Psoas muscle (tissue), 8 donors: ENCODE results near the gene ARAP3. TPM values are rescaled to one million over a fixed set of nuclear protein-coding genes. Genes with fewer than 3 reads are reported as not detected.

Source experiments
- ATAC-seq, 4 donors: fragments of 200-7000 bp; cut with Tn5 transposase; one replicate each; pipeline ENCODE4 v1.9.1; 2020; ENCODE audit warnings: moderate library complexity in 3 of 4, mild to moderate bottlenecking in 2 of 4
- DNase-seq, 2 donors: peaks; one replicate each; pipeline ENCODE4 v3.0.0-alpha.2; 2020
- H3K27ac ChIP-seq: fragments of 200-600 bp; one replicate; pipeline ENCODE4 v1.8.0; 2022
- H3K27me3 ChIP-seq, 3 donors: fragments of 200-600 bp in 1 of 3; one replicate each; pipeline versions ENCODE4 v1.6.1 to v1.8.0; 2013 to 2022; ENCODE audit warnings: low read length in 2 of 3, mild to moderate bottlenecking in 2 of 3, moderate library complexity in 1 of 3; ENCODE audit not compliant: insufficient read depth in 3 of 3
- H3K36me3 ChIP-seq, 2 donors: fragments of 200-600 bp in 1 of 2; one replicate each; pipeline versions ENCODE4 v1.6.1 to v1.8.0; 2013 to 2022; ENCODE audit warnings: low read depth in 1 of 2, mild to moderate bottlenecking in 1 of 2, moderate library complexity in 1 of 2; ENCODE audit not compliant: insufficient read depth in 1 of 2
- H3K4me1 ChIP-seq: fragments of 200-600 bp; one replicate; pipeline ENCODE4 v1.8.0; 2022
- H3K4me3 ChIP-seq: fragments of 200-600 bp; one replicate; pipeline ENCODE4 v1.8.0; 2022; ENCODE audit warnings: mild to moderate bottlenecking
- H3K9me3 ChIP-seq: fragments of 200-600 bp; one replicate; pipeline ENCODE4 v1.8.0; 2022
- WGBS, 3 donors: extraction: QIAGEN DNeasy Blood & Tissue Kit; methylation state at CpG; one replicate each; pipeline versions ENCODE4 v1.1.6 to v1.1.7; 2013; 5-methylcytosine and 5-hydroxymethylcytosine counted together
- intact Hi-C, 2 donors: fragments of 100-400 bp; cut with DNase I; formaldehyde crosslinking; loops; one replicate each; pipeline versions ENCODE4 v1.11.0 to v1.14.2; 2022
- polyA plus RNA-seq, 3 donors: library from polyadenylated mRNA; stranded (reverse); fragments of 200-250 nt; gene quantifications; one replicate each; pipeline ENCODE4 v1.2.3, GENCODE V29; 2013
- total RNA-seq, 4 donors: library from RNA; stranded (reverse); fragmentation: NEBNext Ultra II Directional in 2 of 4; extraction: Animal tissue kit (Norgen Biotek cat#: 25700) in 2 of 4; gene quantifications; one replicate each; pipeline versions ENCODE4 v1.2.1 to v1.2.4, GENCODE V29; 2021 to 2023
- TF ChIP-seq, protein P1 (sequence below): fragments of 200-600 bp; IDR thresholded peaks from one replicate; pipeline ENCODE4 v1.8.0; 2022; ENCODE audit warnings: antibody characterized with exemption
- donor health status: healthy with polysubstance abuse.
- donor health status: DM: no; HTN: no; CAD: no; lungs with moderate emphysema.
- donor health status: Bipolar disorder and iron deficiency.
- donor health status: healthy.
- donor health status: DM: yes; HTN: yes; CAD: no.
- donor health status: DM: no; HTN: no; CAD: no.
- donor health status: DM: no; HTN: no; CAD: no.
- donor health status: DM: yes; HTN: yes; CAD: no.

The ARAP3 gene
- total and polyA plus RNA-seq, 7 donors: 2.4 to 10.0 (median 5.2) TPM

DNA sequence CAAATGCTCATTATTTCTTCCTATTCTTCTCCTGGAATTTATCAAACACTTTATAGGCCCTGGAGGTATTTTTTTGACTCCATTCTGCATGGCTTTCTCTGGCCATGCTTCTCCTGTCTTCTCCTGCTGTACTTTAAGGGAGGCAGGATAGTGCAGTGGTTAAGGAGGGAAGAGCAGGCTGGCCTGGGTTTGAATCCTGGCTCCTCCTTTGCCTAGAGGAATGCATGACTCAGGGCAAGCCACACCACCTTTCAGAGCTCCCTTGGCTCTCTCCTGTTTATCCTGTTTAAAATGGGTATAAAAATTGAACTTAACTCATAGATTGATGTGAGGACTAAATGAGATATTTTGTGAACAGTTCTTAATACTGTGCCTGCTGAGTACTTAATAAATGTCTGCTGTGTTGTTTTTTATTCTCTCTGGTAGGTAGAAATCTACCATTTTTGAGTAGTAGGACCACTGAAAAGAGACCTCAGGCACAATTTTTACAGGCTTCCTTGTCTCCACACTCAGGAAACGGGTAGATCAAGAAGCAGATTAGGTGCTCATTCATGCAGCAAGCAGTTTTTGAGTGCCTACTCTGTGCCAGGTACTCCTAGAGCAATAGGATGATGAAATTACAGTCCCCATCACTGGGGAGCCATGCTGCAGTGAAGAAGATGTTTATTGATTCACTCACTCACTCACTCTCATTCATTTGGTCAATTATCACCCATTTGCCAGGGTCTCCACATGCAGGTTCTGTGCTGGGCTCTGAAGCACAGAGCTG lies 32.7 kb upstream of the ARAP3 start:
- intact Hi-C loops: no loop called here
- Histone ChIP-seq H3K4me1 (no peaks in the 10 kb centered on the region), H3K27me3 (peaks cover 0 to 5% (median 3%) of the 10 kb centered on the region in 3 donors), H3K4me3 (no peak overlapping the region), H3K27ac (no peak overlapping the region), H3K9me3 (no peaks in the 10 kb centered on the region), H3K36me3 (no peaks in the 10 kb centered on the region)
- ATAC-seq (no peak), DNase-seq (no peak)
- 50 to 77% (median 67%) methylated on average over 1 of the region's 1 CpG for WGBS, 3 donors
- TF ChIP-seq, protein P1, sequence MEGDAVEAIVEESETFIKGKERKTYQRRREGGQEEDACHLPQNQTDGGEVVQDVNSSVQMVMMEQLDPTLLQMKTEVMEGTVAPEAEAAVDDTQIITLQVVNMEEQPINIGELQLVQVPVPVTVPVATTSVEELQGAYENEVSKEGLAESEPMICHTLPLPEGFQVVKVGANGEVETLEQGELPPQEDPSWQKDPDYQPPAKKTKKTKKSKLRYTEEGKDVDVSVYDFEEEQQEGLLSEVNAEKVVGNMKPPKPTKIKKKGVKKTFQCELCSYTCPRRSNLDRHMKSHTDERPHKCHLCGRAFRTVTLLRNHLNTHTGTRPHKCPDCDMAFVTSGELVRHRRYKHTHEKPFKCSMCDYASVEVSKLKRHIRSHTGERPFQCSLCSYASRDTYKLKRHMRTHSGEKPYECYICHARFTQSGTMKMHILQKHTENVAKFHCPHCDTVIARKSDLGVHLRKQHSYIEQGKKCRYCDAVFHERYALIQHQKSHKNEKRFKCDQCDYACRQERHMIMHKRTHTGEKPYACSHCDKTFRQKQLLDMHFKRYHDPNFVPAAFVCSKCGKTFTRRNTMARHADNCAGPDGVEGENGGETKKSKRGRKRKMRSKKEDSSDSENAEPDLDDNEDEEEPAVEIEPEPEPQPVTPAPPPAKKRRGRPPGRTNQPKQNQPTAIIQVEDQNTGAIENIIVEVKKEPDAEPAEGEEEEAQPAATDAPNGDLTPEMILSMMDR: no peak

DNA sequence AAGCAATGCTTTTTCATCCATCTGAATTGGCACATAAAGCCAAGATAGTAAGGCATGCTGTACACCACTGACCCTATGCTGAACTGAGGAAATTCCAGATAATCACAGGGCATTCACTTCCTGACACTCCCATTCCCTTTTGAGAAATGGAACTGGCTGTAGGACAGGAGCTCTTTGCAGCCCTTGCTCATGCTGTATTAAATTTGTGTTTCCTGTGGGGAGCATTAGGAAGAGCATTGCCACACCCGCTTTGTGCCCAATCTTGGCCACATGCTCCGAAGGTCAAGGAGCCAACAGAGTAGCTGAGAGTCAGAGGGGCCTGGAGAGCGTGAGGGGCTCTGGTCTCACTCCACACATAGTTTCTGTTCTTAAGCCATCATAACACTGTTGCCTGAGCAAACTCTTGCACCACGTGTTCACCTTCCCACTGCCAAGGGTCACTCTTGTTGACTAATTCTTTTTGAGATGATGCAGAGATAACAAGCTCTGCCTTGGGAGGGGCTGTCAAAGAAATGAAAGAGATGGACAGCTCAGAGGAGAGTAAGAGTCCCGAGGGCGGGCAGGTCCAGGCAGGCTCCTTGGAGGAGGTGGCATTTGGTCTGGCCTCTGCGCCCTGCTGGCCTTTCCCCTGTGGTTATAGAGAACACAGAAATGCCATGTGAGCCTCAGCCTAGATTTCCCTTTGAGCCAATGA lies 31.7 kb upstream of the ARAP3 start:
- Histone ChIP-seq H3K4me1 (no peaks in the 10 kb centered on the region), H3K4me3 (no peak overlapping the region), H3K27me3 (peaks cover 0 to 3% (median 0%) of the 10 kb centered on the region in 3 donors), H3K27ac (no peak overlapping the region), H3K9me3 (no peaks in the 10 kb centered on the region), H3K36me3 (no peaks in the 10 kb centered on the region)
- 69 to 73% (median 70%) methylated on average over 7 of the region's 7 CpGs for WGBS, 3 donors
- ATAC-seq: no peak
- TF ChIP-seq, protein P1: no peak
- no peak for DNase-seq
- intact Hi-C loops: no loop called here

DNA sequence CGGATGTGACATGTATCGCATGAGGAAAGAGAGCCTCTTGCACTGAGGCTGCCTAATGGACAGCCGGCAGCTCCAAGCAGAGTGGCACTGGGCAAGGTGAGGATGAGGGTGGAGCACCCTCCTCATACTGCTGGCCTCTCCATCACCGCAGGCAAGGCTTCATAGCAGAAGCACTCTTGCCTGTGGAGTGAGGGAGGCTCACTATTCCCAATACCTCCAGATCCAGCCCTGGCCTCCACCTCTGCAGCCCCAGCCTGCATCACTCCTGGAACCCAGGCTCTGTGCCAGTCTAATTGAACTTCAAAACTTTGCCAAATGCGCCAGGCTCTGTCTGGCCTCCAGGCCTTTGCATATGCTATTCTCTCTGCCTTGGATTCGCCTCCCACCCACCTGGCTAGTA lies 29.7 kb upstream of the ARAP3 start:
- Histone ChIP-seq H3K27ac (no peak overlapping the region), H3K36me3 (no peaks in the 10 kb centered on the region), H3K4me3 (no peak overlapping the region), H3K27me3 (no peaks in the 10 kb centered on the region), H3K9me3 (no peaks in the 10 kb centered on the region), H3K4me1 (no peaks in the 10 kb centered on the region)
- no peak for ATAC-seq
- no peak for DNase-seq
- 84 to 94% (median 90%) methylated on average over 6 of the region's 6 CpGs for WGBS, 3 donors
- TF ChIP-seq, protein P1: no peak
- intact Hi-C loops: no loop called here

DNA sequence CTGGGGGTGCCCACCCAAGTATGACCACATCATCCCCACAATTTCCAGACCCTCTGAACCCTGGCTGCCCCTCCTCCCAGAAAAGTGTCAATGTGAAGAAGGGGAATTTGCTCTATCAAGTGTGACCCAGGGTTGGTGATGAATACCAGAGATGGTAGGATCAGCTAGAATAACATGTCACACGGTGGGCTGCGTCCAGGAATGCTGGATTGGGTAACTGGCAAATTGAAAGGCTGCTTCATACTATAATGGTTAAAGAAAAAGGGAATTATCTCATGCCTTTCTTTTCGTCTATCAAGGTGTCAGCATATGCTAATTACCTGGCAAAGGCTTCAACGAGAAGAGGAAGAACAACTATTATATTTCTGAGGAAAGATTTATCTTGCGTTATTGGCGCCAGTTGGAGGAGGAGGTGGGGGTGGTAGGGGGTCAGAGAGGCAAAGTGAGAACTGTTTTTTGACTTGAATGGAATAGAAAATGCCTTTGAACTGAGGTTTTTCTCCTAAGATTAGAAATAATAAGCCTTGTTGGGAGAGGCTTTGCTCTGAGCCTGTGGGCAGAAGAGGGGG lies 27.8 kb upstream of the ARAP3 start:
- Histone ChIP-seq H3K9me3 (no peaks in the 10 kb centered on the region), H3K36me3 (no peaks in the 10 kb centered on the region), H3K4me1 (no peaks in the 10 kb centered on the region), H3K27ac (no peak overlapping the region), H3K27me3 (peaks cover 0 to 4% (median 0%) of the 10 kb centered on the region in 3 donors), H3K4me3 (no peak overlapping the region)
- intact Hi-C loops: no loop called here
- ATAC-seq (no peak), DNase-seq (no peak)
- TF ChIP-seq, protein P1: no peak
- 60 to 66% (median 65%) methylated on average over 6 of the region's 6 CpGs for WGBS, 3 donors
